GM19463 (cell line): Measurements from ENCODE around the gene PARP15.
"Not testable (repeated sequence)": the region's sequence is repeated elsewhere in the genome, so short reads cannot be mapped to it uniquely, and the experiment has no call there.

Source experiments
- ATAC-seq: cut with Tn5 transposase; IDR thresholded peaks from one replicate; pipeline ENCODE4 v1.9.1; 2021; ENCODE audit warnings: mild to moderate bottlenecking, moderate library complexity; ENCODE audit not compliant: unreplicated experiment

PARP15 gene

GRCh38 chr3:122577409-122578031 lies at the start of gene PARP15:
TSS of gene PARP15 (plus strand) at chr3:122577650. CDS start at chr3:122577668, 18 bp downstream.
- no peak for ATAC-seq

- ATAC-seq, result no peak
Observed at GRCh38 chr3:122530164-122530563, 47.3 kb upstream of the PARP15 start.

- ATAC-seq, result peak; percentile 10
Observed at GRCh38 chr3:122533480-122533879, 44.0 kb upstream of the PARP15 start.

- peak; percentile 100 for ATAC-seq
Observed at GRCh38 chr3:122533931-122534334, 43.5 kb upstream of the PARP15 start.

GRCh38 chr3:122535964-122536631 lies 41.4 kb upstream of the PARP15 start:
- ATAC-seq, result no peak

GRCh38 chr3:122536632-122537001 lies 40.8 kb upstream of the PARP15 start:
- ATAC-seq, result no peak

- ATAC-seq, result no peak
Observed at GRCh38 chr3:122538956-122539490, 38.4 kb upstream of the PARP15 start.

GRCh38 chr3:122546151-122546550 lies 31.3 kb upstream of the PARP15 start:
- no peak for ATAC-seq

GRCh38 chr3:122548076-122548475 lies 29.4 kb upstream of the PARP15 start:
- no peak for ATAC-seq

- no peak for ATAC-seq
Observed at GRCh38 chr3:122548619-122549018, 28.8 kb upstream of the PARP15 start.

GRCh38 chr3:122553171-122553570 lies 24.3 kb upstream of the PARP15 start:
- no peak for ATAC-seq

- ATAC-seq, result no peak
Observed at GRCh38 chr3:122555275-122556071, 22.0 kb upstream of the PARP15 start.

GRCh38 chr3:122557356-122557755 lies 20.1 kb upstream of the PARP15 start:
- no peak for ATAC-seq

GRCh38 chr3:122558605-122559004 lies 18.8 kb upstream of the PARP15 start:
- ATAC-seq, result no peak

GRCh38 chr3:122559906-122560305 lies 17.5 kb upstream of the PARP15 start:
- ATAC-seq, result no peak

GRCh38 chr3:122560680-122561079 lies 16.8 kb upstream of the PARP15 start:
- ATAC-seq, result no peak

GRCh38 chr3:122562923-122563716 lies 14.3 kb upstream of the PARP15 start:
- no peak for ATAC-seq

- ATAC-seq, result no peak
Observed at GRCh38 chr3:122563717-122564025, 13.8 kb upstream of the PARP15 start.

GRCh38 chr3:122564155-122564912 lies 13.1 kb upstream of the PARP15 start, which contains the start of the genes DTX3L and PARP9:
TSS of gene DTX3L (plus strand) at chr3:122564338. CDS start at chr3:122564427, 89 bp downstream.
TSS of gene PARP9 (minus strand) at chr3:122564300. CDS start at chr3:122559620, 4,680 bp downstream.
- peak; percentile 75 for ATAC-seq

- not testable (repeated sequence) for ATAC-seq
Observed at GRCh38 chr3:122568131-122568530, 9.3 kb upstream of the PARP15 start.
